ENCODE measurements around the gene CD300H.

DNA sequence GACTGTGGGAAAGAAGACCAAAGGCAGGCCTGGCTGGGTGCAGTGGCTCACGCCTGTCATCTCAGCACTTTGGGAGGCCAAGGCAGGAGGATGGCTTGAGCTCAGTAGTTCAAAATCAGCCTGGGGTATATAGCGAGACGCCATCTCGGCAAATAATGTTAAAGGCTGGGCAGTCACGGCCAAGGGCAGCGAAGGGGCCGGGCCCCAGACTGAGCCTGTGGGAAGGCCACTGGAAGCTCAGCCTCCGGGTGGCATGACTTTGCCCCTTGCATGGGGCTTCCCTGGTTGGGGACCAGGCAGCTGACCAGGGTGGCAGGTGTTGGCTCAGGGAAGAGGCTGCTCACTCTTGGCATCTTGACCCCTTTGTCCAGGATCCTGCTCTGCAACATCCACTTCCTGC lies 38.7 kb upstream of the CD300H start:
- TF ChIP-seq, protein P1, sequence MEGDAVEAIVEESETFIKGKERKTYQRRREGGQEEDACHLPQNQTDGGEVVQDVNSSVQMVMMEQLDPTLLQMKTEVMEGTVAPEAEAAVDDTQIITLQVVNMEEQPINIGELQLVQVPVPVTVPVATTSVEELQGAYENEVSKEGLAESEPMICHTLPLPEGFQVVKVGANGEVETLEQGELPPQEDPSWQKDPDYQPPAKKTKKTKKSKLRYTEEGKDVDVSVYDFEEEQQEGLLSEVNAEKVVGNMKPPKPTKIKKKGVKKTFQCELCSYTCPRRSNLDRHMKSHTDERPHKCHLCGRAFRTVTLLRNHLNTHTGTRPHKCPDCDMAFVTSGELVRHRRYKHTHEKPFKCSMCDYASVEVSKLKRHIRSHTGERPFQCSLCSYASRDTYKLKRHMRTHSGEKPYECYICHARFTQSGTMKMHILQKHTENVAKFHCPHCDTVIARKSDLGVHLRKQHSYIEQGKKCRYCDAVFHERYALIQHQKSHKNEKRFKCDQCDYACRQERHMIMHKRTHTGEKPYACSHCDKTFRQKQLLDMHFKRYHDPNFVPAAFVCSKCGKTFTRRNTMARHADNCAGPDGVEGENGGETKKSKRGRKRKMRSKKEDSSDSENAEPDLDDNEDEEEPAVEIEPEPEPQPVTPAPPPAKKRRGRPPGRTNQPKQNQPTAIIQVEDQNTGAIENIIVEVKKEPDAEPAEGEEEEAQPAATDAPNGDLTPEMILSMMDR (IDR thresholded peaks at IDR 0.05): no peak
- no peak for TF ChIP-seq POLR2A (IDR thresholded peaks at IDR 0.05)
